ENCODE data around the gene SRGAP2B.
"Not testable (repeated sequence)": the region's sequence is repeated elsewhere in the genome, so short reads cannot be mapped to it uniquely, and the experiment has no call there.

DNA sequence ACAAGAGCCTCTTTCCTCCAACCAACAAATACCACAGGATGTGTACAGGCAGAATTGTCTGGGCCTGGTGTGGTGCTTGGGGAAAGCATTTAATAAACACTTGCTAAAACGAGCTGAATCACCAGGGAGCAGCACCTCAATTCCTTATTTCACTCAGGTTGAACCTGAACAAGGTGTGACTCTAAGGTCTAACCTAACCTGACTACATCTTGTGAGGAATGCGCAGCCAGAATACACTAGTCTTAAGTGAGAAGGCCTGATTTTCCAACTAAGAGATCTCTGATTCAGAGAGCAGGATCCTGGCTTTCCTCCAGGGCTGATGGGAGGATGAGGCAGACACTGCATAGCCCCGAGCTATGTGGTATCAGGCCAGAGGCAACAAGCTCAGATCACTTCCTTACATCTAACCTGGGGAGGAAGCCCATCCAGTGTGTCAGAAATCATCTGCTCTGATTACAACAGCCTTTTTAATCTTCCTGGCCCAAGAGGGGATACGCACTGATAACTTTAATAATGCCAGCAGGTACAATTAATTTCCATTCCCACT lies 158.9 kb downstream of the SRGAP2B start:
- not testable (repeated sequence) for TF ChIP-seq HOXA7 (CRISPR knock-in tag; IDR thresholded peaks at IDR 0.05); POLR2A (IDR thresholded peaks at IDR 0.05; ENCODE audit: low read length); JUN (IDR thresholded peaks at IDR 0.05); JUNB (IDR thresholded peaks at IDR 0.05)
- TF ChIP-seq, protein P1, sequence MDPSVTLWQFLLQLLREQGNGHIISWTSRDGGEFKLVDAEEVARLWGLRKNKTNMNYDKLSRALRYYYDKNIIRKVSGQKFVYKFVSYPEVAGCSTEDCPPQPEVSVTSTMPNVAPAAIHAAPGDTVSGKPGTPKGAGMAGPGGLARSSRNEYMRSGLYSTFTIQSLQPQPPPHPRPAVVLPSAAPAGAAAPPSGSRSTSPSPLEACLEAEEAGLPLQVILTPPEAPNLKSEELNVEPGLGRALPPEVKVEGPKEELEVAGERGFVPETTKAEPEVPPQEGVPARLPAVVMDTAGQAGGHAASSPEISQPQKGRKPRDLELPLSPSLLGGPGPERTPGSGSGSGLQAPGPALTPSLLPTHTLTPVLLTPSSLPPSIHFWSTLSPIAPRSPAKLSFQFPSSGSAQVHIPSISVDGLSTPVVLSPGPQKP (IDR thresholded peaks at IDR 0.05; ENCODE audit: low read depth, low read length), result not testable (repeated sequence)
- TF ChIP-seq, protein P2, sequence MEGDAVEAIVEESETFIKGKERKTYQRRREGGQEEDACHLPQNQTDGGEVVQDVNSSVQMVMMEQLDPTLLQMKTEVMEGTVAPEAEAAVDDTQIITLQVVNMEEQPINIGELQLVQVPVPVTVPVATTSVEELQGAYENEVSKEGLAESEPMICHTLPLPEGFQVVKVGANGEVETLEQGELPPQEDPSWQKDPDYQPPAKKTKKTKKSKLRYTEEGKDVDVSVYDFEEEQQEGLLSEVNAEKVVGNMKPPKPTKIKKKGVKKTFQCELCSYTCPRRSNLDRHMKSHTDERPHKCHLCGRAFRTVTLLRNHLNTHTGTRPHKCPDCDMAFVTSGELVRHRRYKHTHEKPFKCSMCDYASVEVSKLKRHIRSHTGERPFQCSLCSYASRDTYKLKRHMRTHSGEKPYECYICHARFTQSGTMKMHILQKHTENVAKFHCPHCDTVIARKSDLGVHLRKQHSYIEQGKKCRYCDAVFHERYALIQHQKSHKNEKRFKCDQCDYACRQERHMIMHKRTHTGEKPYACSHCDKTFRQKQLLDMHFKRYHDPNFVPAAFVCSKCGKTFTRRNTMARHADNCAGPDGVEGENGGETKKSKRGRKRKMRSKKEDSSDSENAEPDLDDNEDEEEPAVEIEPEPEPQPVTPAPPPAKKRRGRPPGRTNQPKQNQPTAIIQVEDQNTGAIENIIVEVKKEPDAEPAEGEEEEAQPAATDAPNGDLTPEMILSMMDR (IDR thresholded peaks at IDR 0.05), result not testable (repeated sequence)
